Head of caudate nucleus (tissue), 42 donors: ENCODE measurements around the gene ZBTB8B.
"Not testable (repeated sequence)": the region's sequence is repeated elsewhere in the genome, so short reads cannot be mapped to it uniquely, and the experiment has no call there.

Source experiments
- DNase-seq, 42 donors: peaks; one replicate each; pipeline versions ENCODE4 v3.0.0 to v3.0.0-alpha.2; 2020 to 2021; ENCODE audit warnings: mixed read lengths in 7 of 42
- intact Hi-C: fragments of 100-400 bp; cut with DNase I; formaldehyde crosslinking; loops from one replicate; pipeline ENCODE4 v1.15.0; 2022

The ZBTB8B gene

DNA sequence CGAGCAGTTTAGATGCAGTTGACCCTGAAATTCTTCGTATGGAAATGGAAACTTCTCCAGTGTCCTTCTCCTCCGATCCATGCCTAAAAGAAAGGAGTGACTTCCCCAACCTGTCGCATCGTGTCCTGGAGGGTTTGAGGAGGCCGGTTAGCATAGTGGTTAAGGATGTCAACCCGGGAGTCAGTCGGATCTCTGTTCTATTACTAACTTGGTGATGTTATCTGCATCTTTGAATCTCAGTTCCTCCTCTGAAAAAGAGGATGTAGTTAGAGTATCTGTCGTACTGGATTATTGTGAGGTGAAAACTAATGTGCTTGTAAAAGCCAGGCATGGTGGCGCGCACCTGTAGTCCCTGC, 684 bp downstream of the ZBTB8B start:
- intact Hi-C loops, result no loop called here
- no peak for DNase-seq

DNA sequence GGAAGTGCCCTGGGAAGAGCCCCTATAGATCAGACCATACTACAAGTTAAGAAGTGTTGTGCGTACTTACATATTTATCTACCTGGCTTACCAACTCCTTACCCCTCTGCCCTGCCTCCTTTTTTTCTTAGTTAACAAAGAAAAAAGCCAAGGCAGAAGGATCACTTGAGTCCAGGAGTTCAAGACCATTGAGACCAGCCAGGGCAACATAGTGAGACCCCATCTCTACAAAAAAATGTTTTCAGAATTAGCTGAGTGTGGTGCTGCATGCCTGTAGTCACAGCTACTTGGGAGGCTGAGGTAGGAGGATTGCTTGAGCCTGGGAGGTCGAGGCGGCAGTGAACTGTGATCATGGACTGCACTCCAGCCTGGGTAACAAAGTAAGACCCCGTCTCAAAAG, 1.9 kb downstream of the ZBTB8B start:
- DNase-seq, result no peak
- intact Hi-C loops, result no loop called here

DNA sequence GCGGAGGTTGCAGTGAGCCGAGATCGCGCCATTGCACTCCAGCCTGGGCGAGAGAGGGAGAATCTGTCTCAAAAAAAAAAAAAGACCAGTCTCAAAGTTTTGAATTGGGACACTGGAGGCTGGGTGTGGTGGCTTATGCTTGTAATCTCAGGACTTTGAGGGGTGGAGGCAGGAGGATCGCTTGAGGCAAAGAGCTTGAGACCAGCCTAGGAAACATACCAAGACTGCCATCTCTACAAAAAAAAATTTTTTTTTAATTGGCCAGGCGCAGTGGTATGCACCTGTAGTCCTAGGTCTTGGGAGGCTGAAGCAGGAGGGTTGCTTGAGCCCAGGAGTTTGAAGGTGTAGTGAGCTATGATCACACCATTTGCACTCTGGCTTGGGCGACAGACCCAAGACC, 3.9 kb downstream of the ZBTB8B start:
- no peak for DNase-seq
- intact Hi-C loops, result no loop called here

DNA sequence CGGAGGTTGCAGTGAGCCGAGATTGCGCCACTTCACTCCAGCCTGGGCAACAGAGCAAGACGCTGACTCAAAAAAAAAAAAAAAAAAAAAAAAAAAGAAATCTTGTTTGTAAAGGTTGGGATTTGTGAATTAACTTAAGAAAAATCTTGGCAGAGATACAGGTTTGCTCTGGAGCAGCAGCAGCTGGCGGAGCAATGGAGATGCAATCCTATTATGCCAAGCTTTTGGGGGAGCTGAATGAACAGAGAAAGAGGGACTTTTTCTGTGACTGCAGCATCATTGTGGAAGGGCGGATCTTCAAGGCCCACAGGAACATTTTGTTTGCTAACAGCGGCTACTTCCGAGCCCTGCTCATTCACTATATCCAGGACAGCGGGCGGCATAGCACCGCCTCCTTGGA, 5.6 kb downstream of the ZBTB8B start:
- peak in 6 of 42 donors; percentile 8 to 41 (median 20) for DNase-seq
- intact Hi-C loops, result no loop called here

DNA sequence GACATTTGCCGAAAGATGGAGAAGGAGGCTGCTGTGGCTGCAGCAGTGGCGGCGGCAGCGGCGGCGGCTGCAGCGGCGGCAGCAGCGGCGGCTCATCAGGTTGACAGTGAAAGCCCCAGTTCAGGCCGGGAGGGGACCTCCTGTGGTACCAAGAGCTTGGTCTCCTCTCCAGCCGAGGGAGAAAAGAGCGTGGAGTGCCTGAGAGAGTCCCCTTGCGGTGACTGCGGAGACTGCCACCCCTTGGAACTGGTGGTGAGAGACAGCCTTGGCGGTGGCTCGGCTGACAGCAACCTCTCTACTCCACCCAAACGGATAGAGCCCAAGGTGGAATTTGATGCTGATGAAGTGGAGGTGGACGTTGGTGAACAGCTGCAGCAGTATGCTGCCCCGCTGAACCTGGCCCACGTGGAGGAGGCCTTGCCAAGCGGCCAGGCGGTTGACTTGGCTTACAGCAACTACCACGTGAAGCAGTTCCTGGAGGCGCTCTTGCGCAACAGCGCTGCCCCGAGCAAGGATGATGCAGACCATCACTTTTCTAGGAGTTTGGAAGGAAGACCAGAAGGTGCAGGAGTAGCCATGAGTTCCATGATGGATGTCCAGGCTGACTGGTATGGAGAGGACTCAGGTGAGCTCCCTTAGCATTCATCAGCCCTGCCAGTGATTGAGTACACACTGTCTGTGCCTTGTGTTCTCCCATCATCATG, 6.3 kb downstream of the ZBTB8B start:
- intact Hi-C loops, result no loop called here
- DNase-seq, result peak in 39 of 42 donors; percentile 16 to 70 (median 40)

DNA sequence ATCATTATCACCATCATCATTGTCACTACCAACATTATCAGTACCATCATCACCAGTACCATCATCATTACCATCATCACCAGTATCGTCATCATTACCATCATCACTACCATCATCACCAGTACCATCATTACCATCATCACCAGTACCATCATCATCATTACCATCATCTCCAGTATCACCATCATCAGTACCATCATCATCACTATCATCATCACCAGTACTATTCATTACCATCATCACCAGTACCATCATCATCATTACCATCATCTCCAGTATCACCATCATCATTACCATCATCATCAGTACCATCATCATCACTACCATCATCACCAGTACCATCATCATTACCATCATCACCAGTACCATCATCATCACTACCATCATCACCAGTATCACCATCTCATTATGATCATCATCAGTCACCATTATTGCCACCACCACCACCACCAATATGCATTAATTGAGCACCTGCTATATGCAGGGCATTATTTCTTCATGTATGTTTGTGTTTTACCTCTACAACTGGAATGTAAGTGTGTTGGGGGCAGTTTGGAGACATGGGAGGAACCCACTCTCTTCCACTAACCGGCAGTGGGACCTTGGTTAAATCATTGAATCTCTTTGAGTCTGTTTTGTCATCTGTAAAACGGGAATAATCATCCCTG, 7.0 kb downstream of the ZBTB8B start:
- no peak for DNase-seq
- intact Hi-C loops, result no loop called here

DNA sequence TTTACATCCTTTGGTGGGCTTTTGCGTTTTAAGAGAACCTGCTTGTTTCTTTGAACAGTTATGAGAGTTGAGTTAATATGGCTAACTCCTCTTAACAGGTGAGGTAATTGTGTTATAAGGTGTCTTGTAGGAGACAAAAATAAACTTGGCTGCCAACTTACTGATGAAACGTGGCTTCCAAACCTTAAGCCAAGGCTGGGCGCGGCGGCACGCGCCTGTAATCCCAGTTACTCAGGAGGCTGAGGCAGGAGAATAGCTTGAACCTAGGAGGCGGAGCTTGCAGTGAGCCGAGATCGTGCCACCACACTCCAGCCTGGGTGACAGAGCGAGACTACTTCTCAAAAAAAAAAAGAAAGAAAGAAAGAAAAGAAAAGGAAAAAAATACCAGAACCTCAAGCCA, 8.1 kb downstream of the ZBTB8B start:
- DNase-seq, intact Hi-C loops: not testable (repeated sequence)

DNA sequence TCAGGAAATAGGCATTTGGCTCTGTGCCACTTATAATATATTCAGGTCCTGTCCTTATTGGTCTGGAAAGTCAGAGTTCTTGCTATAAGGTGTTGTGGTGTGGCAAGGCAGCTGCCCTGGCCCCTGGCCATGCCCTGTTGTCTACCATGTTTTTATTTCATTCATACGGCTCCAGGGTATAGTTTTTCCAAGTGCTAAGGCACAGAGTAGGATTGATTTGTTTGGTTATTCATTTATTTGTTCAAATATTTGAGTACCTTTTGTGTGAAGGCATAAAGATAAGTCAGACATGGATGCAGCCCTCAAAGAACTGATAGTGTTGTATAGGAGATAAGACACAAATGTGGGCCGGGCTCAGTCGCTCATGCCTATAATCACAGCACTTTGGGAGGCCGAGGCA, 10.1 kb downstream of the ZBTB8B start:
- DNase-seq, result no peak
- intact Hi-C loops, result no loop called here

DNA sequence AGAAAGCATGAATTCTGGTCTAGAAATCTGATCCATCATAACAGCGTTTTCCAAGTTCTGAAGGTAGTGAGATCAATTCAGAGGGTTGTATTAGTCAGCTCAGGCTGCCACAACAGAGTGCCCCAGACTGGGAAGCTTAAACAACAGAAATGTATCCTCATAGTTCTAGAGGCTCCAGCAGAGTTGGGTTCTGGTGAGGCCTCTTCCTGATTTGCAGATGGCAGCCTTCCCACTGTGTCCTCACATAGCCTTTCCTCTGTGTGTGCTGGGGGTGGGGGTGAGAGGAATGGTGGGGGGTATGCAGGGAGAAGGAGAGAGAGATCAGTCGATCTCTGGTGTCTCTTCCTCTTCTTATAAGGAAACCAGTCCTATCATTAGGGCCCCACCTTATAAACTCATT, 15.1 kb downstream of the ZBTB8B start:
- intact Hi-C loops, result no loop called here

DNA sequence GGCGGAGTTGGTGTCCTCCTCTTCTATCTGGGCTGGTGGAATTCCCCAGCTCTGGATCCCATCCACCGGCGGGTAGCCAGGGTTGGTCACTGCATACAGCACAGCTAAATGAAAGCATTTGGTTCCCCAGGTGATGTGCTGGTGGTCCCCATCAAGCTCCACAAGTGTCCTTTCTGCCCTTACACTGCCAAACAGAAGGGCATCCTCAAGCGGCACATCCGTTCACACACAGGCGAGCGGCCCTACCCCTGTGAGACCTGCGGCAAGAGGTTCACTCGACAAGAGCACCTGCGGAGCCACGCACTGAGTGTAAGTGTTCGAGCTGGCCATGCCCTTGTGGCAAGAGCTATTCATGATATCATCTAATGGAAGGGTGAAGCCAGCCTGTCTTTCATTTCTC, 15.9 kb downstream of the ZBTB8B start:
- intact Hi-C loops, result no loop called here

More for the DNA sequence above, 15.1 kb downstream of the ZBTB8B start:
- no peak for DNase-seq

DNA sequence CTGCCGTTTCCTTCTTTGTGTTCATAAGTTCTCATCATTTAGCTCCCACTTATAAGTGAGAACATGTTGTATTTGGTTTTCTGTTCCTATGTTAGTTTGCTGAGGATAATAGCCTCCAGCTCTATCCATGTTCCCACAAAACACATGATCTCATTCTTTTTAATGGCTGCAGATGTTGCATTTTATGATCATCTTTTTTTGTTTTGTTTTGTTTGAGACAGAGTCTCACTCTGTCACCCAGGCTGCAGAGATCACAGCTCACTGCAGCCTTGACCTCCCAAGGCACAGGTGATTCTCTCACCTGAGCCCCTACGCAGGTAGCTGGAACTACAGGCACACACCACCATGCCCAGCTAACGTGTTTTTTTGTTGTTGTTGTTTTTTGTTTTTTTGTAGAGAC, 16.9 kb downstream of the ZBTB8B start:
- DNase-seq, intact Hi-C loops: not testable (repeated sequence)

More for the DNA sequence above, 15.9 kb downstream of the ZBTB8B start:
- no peak for DNase-seq

DNA sequence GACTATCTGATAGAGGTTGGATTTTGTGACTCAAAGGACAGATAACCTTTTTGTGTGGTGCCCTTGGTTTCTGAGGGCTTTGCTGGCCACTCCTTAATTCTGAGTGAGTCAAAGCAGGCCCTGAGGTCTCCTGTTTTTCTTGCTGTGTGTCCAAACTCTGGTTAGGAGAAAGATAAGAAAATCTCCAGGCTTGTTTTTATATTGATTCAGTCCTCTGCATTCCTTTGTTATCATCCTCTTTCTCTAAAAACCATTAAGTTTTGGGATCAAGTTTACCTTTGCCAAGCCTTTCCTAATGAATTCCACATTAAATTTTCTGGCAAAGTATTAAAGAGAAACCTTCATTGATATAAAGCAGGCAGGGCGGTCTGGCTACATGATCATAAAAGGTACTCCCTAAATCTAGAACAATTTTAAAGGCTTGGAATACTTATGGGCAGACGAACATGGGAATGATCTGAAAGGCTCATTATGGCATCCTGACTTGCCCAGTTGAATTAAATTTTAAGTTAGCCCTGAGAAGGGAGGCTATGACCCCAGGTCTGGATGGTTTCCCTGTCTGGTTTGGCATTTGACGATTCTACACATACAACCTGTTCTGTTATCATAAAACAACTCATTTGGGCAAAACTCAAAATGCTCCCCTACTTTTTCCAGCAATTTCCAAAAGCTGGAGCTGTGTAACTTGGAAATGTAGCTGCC, 20.8 kb downstream of the ZBTB8B start:
- DNase-seq, result no peak
- intact Hi-C loops, result no loop called here

DNA sequence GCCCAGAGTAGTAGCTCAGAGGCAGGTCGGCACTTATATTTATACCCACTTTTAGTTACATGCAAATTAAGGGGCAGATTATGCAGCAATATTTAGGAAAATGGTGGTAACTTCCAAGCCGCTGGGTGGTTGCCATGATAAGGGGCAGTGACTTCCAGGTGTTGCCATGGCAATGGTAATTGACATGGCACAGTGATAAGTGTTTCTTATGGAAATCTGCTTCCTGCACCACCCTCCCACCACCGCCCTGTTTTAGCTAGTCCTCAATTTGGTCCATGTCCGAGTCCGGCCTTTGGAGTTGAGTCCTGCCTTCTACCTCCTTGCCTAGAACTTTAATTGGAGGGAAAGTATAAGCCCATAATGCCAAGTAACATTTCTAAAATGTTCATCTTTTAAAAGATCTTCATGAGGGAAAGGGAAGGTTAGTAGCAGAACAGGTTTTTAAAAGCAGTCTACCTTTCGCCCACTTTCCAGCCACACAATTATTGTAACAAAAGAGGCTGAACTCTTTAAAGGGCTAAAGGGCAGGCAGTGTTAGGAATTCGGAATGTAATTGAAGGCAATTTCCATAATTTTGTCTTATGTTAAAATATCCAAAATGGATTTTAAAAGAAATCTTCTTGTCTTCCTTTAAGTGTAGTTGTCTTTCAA, 21.7 kb downstream of the ZBTB8B start:
- intact Hi-C loops, result no loop called here
- no peak for DNase-seq

DNA sequence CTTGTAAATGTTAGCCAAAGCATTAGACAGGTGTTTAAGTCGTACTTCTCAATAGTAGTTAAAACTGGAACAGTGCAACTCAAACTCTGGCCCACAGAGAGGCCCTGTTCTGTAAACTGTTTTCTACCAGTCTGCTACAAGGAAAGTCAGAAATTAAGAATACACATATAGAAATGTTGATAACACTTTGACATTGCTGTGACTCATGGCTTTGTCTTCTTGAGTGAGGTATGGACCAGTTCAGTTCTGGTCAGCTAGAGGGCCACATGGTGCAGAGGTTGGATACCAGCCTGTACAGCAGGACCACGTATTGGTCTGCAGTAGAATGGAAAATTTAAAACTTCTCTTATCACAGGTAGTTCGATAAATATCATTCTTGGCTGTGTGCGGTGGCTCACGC, 22.3 kb downstream of the ZBTB8B start:
- intact Hi-C loops, result no loop called here
- DNase-seq, result no peak

DNA sequence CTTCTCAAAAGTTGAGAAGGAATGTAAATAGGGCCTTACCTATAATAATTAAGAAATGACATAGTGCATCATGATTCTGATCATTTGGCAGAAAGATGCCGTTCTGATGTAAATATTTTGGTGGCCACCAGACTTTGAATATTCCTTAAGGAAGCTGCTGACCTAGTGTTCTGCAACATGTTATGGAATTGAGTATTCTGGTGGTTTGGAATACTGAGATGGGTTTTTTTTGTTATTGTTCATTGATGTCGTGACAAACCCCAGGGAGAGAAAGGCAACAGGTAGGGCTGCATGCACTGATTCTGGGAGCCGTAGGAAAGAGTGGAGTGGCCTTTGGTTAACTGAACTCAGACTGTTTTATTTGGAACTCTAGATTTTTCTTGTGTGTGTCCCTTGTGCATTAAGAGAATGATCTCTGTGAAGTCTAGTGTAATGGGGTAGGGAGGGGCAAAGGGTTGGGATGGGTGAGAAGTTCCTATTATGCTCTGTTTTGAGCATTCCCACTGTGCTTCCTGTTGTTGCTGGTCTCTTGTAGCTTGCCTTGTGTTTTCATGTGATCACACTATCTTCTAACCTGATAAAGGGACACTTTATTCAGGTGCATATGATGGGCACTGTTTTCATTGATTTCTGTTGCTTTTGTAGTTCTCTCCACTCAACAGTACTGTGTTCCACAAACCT, 25.0 kb downstream of the ZBTB8B start:
- intact Hi-C loops, result no loop called here
- no peak for DNase-seq

DNA sequence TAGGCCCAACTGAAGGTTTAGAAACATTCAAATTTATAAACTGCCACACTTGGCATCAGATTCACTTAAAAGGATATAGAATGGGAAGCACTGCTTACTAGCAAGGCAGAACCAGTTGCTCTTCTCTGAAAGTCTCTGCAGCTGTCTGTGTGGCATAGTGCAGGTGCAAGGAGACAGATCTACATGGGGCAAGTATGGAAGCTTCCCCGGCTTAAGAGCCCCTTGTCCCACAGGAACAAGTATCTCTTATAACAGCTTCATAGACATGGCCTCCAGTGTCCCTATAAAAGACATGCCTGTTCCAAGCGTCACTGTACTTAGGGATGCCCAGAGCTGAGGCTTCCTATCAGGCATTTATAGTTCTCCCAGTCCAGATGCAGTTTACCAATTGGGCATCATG, 26.5 kb downstream of the ZBTB8B start:
- intact Hi-C loops, result no loop called here
- DNase-seq, result no peak

DNA sequence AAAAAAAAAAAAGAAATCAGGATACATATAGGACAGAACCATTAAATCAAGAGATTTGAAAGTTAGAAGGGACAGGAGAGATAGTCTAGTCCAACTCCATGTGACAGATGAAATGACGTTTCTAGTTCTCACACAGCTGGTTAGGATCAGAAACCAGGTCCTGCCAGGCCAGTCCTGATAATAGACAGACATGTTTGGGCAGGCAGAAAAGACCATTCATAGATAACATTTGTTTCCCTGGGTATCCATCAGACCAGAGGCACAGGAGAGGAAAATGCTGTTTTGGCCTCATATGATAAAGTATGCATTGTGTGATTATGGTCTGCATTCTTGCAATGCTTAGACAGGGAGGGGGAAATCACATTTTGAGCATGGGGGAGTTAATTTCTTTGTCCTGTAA, 29.3 kb downstream of the ZBTB8B start:
- intact Hi-C loops, result no loop called here
- DNase-seq, result no peak

DNA sequence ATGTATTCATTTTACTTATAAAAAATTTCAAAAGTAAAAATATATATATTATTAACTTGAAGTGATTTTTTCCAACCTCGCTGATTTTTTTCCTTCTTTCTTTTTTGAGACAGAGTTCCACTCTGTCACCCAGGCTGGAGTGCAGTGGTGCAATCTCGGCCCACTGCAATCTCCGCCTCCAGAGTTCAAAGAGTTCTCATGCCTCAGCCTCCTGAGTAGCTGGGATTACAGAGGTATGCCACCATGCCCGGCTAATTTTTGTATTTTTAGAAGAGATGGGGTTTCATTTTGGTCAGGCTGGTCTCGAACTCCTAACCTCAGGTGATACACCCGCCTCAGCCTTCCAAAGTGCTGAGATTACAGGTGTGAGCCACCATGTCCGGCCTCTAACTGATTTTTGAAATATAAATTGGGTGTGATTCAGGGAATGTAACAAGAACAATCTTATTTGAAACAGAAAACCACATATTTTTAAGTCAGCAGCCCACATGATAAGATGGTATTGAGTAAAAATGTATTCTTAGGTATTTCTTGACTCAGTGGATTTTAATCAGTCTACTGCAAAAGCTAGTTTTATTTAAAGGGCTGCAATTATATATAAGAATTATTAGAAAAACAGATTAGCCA, 30.0 kb downstream of the ZBTB8B start:
- intact Hi-C loops, result no loop called here
- DNase-seq, result no peak

DNA sequence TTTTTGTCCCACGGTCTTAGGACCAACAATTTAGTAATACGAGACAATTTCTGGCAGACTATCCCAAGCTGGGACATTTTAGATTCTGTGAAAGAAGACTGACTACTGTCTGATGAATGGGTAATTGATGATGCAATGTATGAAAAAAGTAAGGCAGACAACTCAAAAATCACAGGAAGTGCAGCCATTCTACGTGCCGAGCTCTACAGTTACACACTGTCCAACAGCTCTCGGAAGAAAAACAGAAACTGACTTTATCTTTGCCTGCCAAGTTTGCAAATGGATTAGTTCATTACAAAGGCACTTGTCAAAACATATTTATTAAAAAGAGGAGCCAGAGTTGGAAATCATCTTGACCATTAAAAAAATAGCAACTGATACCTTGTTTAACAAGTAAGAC, 31.3 kb downstream of the ZBTB8B start:
- no peak for DNase-seq
- intact Hi-C loops, result no loop called here
